Suprapubic skin (tissue), 4 donors: ENCODE measurements around the gene TP73. TPM values are rescaled to one million over a fixed set of nuclear protein-coding genes. Genes with fewer than 3 reads are reported as not detected.

Source experiments
- DNase-seq, 2 donors: peaks; one replicate each; pipeline ENCODE4 v3.0.0-alpha.2; 2019; ENCODE audit warnings: low spot score in 2 of 2
- H3K27ac ChIP-seq: fragments of 200-600 bp; sonication (generic); one replicate; pipeline ENCODE4 v1.5.1; 2019
- H3K27me3 ChIP-seq: fragments of 200-600 bp; sonication (generic); one replicate; pipeline ENCODE4 v1.5.1; 2019
- H3K36me3 ChIP-seq: fragments of 200-600 bp; sonication (generic); one replicate; pipeline ENCODE4 v1.5.1; 2019
- H3K4me1 ChIP-seq: fragments of 200-600 bp; sonication (generic); one replicate; pipeline ENCODE4 v1.5.1; 2019
- H3K4me3 ChIP-seq: fragments of 200-600 bp; sonication (generic); one replicate; pipeline ENCODE4 v1.5.1; 2019; ENCODE audit warnings: mild to moderate bottlenecking
- H3K9me3 ChIP-seq: fragments of 200-600 bp; sonication (generic); one replicate; pipeline ENCODE4 v1.5.1; 2019
- CTCF ChIP-seq, 2 donors: fragments of 200-600 bp in 1 of 2; fragments of 450-650 bp in 1 of 2; sonication (generic) in 1 of 2; IDR thresholded peaks; one replicate each; pipeline ENCODE4 v1.5.1; 2016 to 2019; ENCODE audit warnings: antibody characterized with exemption in 2 of 2, mild to moderate bottlenecking in 1 of 2, moderate library complexity in 1 of 2
- EP300 ChIP-seq: sonication (generic); formaldehyde crosslinking; IDR thresholded peaks from one replicate; pipeline ENCODE4 v1.6.1; 2017; ENCODE audit warnings: antibody characterized with exemption
- POLR2A ChIP-seq, 2 donors: fragments of 450-650 bp; IDR thresholded peaks; one replicate each; pipeline ENCODE4 v1.6.1; 2017; ENCODE audit warnings: antibody characterized with exemption in 2 of 2, mild to moderate bottlenecking in 2 of 2, moderate library complexity in 2 of 2
- POLR2AphosphoS5 ChIP-seq, 3 donors: sonication (generic); formaldehyde crosslinking; IDR thresholded peaks; one replicate each; pipeline ENCODE4 v1.6.1; 2017; ENCODE audit warnings: antibody characterized with exemption in 3 of 3
- WGBS: methylation state at CpG from one replicate; pipeline ENCODE4 v1.1.5; 2018; 5-methylcytosine and 5-hydroxymethylcytosine counted together
- total RNA-seq, 4 donors: library from RNA; depleted of rRNA; stranded (reverse); fragments of >200 nt; gene quantifications; one replicate each; pipeline ENCODE4 v1.1.0, GENCODE V29; 2016

Gene TP73
- total RNA-seq, 4 donors from 2014 or later: 8.8 to 24.7 (median 16.9) TPM

GRCh38 chr1:3763351-3764125, 111.2 kb downstream of the TP73 start:
- Histone ChIP-seq H3K27me3 (peaks cover 53% of the 10 kb centered on the region), H3K4me1 (no peaks in the 10 kb centered on the region), H3K36me3 (no peaks in the 10 kb centered on the region), H3K4me3 (no peak overlapping the region), H3K27ac (no peak overlapping the region), H3K9me3 (no peaks in the 10 kb centered on the region)
- peak; percentile 49 to 69 for DNase-seq
- TF ChIP-seq POLR2AphosphoS5 (IDR thresholded peaks at IDR 0.05) (no peak), CTCF (IDR thresholded peaks at IDR 0.05) (no peak), POLR2A (IDR thresholded peaks at IDR 0.05) (no peak), EP300 (no peak)
- 88% methylated on average over 19 of the region's 31 CpGs for WGBS

GRCh38 chr1:3767328-3767925, 115.1 kb downstream of the TP73 start:
- Histone ChIP-seq H3K4me1 (peaks cover 14% of the 10 kb centered on the region), H3K9me3 (no peaks in the 10 kb centered on the region), H3K27me3 (peaks cover 41% of the 10 kb centered on the region), H3K27ac (no peak overlapping the region), H3K36me3 (no peaks in the 10 kb centered on the region), H3K4me3 (no peak overlapping the region)
- DNase-seq: peak in 1 of 2 donors; percentile 36
- 90% methylated on average over 17 of the region's 17 CpGs for WGBS
- TF ChIP-seq POLR2A (IDR thresholded peaks at IDR 0.05) (no peak), CTCF (IDR thresholded peaks at IDR 0.05) (no peak), POLR2AphosphoS5 (IDR thresholded peaks at IDR 0.05) (no peak), EP300 (no peak)

- no peaks in the 10 kb centered on the region for H3K9me3 ChIP-seq
- no peak overlapping the region for H3K27ac ChIP-seq
- peaks cover 27% of the 10 kb centered on the region for H3K4me1 ChIP-seq
- WGBS: 93% methylated on average over 19 of the region's 22 CpGs
- DNase-seq: peak in 1 of 2 donors; percentile 55
- no peaks in the 10 kb centered on the region for H3K36me3 ChIP-seq
- H3K27me3 ChIP-seq: peaks cover 31% of the 10 kb centered on the region
- no peak for TF ChIP-seq POLR2AphosphoS5 (IDR thresholded peaks at IDR 0.05)
- TF ChIP-seq POLR2A (IDR thresholded peaks at IDR 0.05): no peak
- TF ChIP-seq EP300: no peak
- no peak for TF ChIP-seq CTCF (IDR thresholded peaks at IDR 0.05)
- H3K4me3 ChIP-seq: no peak overlapping the region
Observed at GRCh38 chr1:3768811-3769390, 116.6 kb downstream of the TP73 start.

GRCh38 chr1:3770047-3770765, 117.9 kb downstream of the TP73 start:
- 90% methylated on average over 9 of the region's 16 CpGs for WGBS
- Histone ChIP-seq H3K4me1 (peaks cover 34% of the 10 kb centered on the region), H3K4me3 (no peak overlapping the region), H3K27me3 (peaks cover 31% of the 10 kb centered on the region), H3K36me3 (no peaks in the 10 kb centered on the region), H3K27ac (no peak overlapping the region), H3K9me3 (no peaks in the 10 kb centered on the region)
- TF ChIP-seq POLR2A (IDR thresholded peaks at IDR 0.05) (no peak), EP300 (no peak), POLR2AphosphoS5 (IDR thresholded peaks at IDR 0.05) (no peak), CTCF (IDR thresholded peaks at IDR 0.05) (no peak)
- DNase-seq: peak; percentile 63 to 76
